WTC11 (cell line): ENCODE data around the gene KCTD16. TPM values are rescaled to one million over a fixed set of nuclear protein-coding genes. Genes with fewer than 3 reads are reported as not detected.

Experiments used
- ATAC-seq: fragments of 200-7000 bp; cut with Tn5 transposase; 2 replicates; pipeline ENCODE4 v1.10.0; 2021; ENCODE audit warnings: mild to moderate bottlenecking, moderate library complexity
- CTCF ChIA-PET: fragments of 300-600 bp; sonication (Branson Sonifier 250); formaldehyde crosslinking; loops from one replicate; lab custom pipeline; 2021; ENCODE audit warnings: antibody characterized with exemption; lab: Charles Lee
- POLR2A ChIA-PET: fragments of 350-600 bp; sonication (Branson Sonifier 250); formaldehyde crosslinking; loops from one replicate; lab custom pipeline; 2021; ENCODE audit warnings: antibody characterized with exemption; lab: Charles Lee
- DNase-seq: peaks from one replicate; pipeline ENCODE4 v3.0.0; 2021; ENCODE audit warnings: low spot score
- H3K27ac Mint-ChIP-seq: 2 replicates; pipeline ENCODE4 v1.8.0; 2021; ENCODE audit warnings: mixed read lengths
- H3K27me3 Mint-ChIP-seq: 2 replicates; pipeline ENCODE4 v1.8.0; 2021; ENCODE audit warnings: low read depth, mild to moderate bottlenecking, moderate library complexity, mixed read lengths
- H3K36me3 Mint-ChIP-seq: 2 replicates; pipeline ENCODE4 v1.8.0; 2021; ENCODE audit warnings: mixed read lengths
- H3K4me1 Mint-ChIP-seq: 2 replicates; pipeline ENCODE4 v1.8.0; 2022; ENCODE audit warnings: mixed read lengths
- H3K4me3 Mint-ChIP-seq: 2 replicates; pipeline ENCODE4 v1.8.0; 2021; ENCODE audit warnings: mild to moderate bottlenecking, moderate library complexity, mixed read lengths
- H3K9me3 Mint-ChIP-seq: 2 replicates; pipeline ENCODE4 v1.8.0; 2021; ENCODE audit warnings: mixed read lengths
- CREB1 ChIP-seq: sonication (generic); formaldehyde crosslinking; IDR thresholded peaks from 2 replicates; pipeline ENCODE4 v1.8.0; 2023; ENCODE audit warnings: mild to moderate bottlenecking, missing genetic modification reagents
- ESRRA ChIP-seq: sonication (generic); formaldehyde crosslinking; IDR thresholded peaks from 2 replicates; pipeline ENCODE4 v1.8.1; 2022; ENCODE audit warnings: mild to moderate bottlenecking, missing genetic modification reagents, borderline replicate concordance
- FOXJ3 ChIP-seq: sonication (generic); formaldehyde crosslinking; IDR thresholded peaks from 2 replicates; pipeline ENCODE4 v1.9.0; 2021; ENCODE audit warnings: missing genetic modification reagents, mild to moderate bottlenecking, borderline replicate concordance
- NR3C1 ChIP-seq: sonication (generic); formaldehyde crosslinking; conservative IDR thresholded peaks from 2 replicates; pipeline ENCODE4 v1.8.1; 2023; ENCODE audit warnings: low read depth, mild to moderate bottlenecking, missing genetic modification reagents
- SMAD4 ChIP-seq: sonication (generic); formaldehyde crosslinking; IDR thresholded peaks from 2 replicates; pipeline ENCODE4 v1.8.0; 2022; ENCODE audit warnings: mild to moderate bottlenecking, missing genetic modification reagents
- SP1 ChIP-seq: sonication (generic); formaldehyde crosslinking; conservative IDR thresholded peaks from 2 replicates; pipeline ENCODE4 v1.8.1; 2022; ENCODE audit warnings: missing genetic modification reagents
- USF2 ChIP-seq: sonication (generic); formaldehyde crosslinking; IDR thresholded peaks from 2 replicates; pipeline ENCODE4 v1.8.1; 2023; ENCODE audit warnings: mild to moderate bottlenecking, missing genetic modification reagents, moderate library complexity
- ZNF317 ChIP-seq: sonication (generic); formaldehyde crosslinking; IDR thresholded peaks from 2 replicates; pipeline ENCODE4 v1.8.1; 2023; ENCODE audit warnings: low read depth, mild to moderate bottlenecking, moderate library complexity, missing genetic modification reagents, borderline replicate concordance
- total RNA-seq: library from RNA; stranded (reverse); gene quantifications from 3 replicates; pipeline ENCODE4 v1.2.3, GENCODE V29; 2021
- TF ChIP-seq, protein P1 (sequence below): fragments of 250-450 bp; sonication (Bioruptor Pico); IDR thresholded peaks from 2 replicates; pipeline ENCODE4 v1.8.0; 2021; ENCODE audit warnings: mild to moderate bottlenecking
- TF ChIP-seq, protein P2 (sequence below): fragments of 250-450 bp; sonication (Bioruptor Pico); conservative IDR thresholded peaks from 2 replicates; pipeline ENCODE4 v1.9.0; 2021; ENCODE audit warnings: mild to moderate bottlenecking
- TF ChIP-seq, protein P3 (sequence below): sonication (generic); formaldehyde crosslinking; IDR thresholded peaks from 2 replicates; pipeline ENCODE4 v1.8.1; 2022; ENCODE audit warnings: missing genetic modification reagents, borderline replicate concordance
- TF ChIP-seq, protein P4 (sequence below): sonication (generic); formaldehyde crosslinking; IDR thresholded peaks from 2 replicates; pipeline ENCODE4 v1.8.1; 2023; ENCODE audit warnings: mild to moderate bottlenecking, moderate library complexity, missing genetic modification reagents

KCTD16 gene
- total RNA-seq, 1 experiment from 2014 or later: 0.20 TPM

DNA sequence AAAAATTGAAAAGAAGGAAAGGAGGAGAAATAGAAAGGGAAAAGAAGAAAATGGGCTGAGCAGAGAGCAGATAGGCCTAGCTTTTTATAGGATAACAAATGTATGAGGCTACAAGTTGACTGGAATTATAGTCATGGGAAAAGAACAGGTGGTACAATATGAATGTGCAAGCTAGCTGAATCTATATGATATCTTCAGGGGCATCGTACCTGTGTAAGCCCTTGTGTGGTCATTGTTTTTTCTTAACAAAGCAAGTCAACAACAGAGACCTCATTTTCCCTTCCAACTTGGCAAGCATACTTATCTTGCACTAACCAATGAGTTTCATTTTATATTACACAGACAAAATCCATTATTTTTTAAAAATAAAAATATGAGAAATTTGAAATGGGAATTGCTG lies 259.2 kb downstream of the KCTD16 start (continued):
- TF ChIP-seq, protein P1, sequence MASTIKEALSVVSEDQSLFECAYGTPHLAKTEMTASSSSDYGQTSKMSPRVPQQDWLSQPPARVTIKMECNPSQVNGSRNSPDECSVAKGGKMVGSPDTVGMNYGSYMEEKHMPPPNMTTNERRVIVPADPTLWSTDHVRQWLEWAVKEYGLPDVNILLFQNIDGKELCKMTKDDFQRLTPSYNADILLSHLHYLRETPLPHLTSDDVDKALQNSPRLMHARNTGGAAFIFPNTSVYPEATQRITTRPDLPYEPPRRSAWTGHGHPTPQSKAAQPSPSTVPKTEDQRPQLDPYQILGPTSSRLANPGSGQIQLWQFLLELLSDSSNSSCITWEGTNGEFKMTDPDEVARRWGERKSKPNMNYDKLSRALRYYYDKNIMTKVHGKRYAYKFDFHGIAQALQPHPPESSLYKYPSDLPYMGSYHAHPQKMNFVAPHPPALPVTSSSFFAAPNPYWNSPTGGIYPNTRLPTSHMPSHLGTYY (CRISPR knock-in tag): no peak
- TF ChIP-seq, protein P2, sequence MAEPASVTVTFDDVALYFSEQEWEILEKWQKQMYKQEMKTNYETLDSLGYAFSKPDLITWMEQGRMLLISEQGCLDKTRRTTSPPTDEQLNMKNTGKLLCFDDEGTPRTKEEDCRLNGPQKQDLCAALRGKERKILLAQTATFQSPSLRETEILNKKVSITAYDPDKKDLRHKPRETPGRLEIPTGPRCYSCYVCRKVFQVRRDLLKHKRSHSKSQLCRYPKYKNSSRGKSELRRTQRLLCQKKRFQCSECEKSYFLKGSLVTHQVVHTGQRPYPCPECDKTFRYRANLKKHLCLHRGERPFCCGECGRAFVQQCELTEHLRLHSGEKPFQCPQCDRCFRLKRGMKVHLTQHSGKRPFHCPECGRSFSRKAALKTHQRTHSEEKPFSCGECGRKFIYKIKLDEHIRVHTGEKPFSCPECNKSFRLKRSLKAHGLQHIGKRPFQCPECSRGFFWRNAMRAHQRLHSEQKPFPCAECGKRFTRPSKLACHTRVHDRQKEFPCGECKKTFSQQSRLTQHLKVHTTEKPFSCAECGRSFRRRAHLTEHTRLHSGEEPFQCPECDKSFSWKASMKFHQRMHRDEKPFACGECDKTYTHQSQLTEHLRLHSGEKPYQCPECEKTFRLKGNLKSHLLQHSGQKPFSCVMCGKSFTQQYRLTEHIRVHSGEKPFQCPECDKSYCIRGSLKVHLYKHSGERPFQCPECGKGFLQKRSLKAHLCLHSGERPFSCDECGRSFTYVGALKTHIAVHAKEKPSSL (CRISPR knock-in tag): no peak
- TF ChIP-seq SP1 (CRISPR knock-in tag): no peak
- no peak for TF ChIP-seq ESRRA (CRISPR knock-in tag)

GRCh38 chr5:144433140-144433822 lies 262.6 kb downstream of the KCTD16 start:
- CTCF ChIA-PET: no interaction called here
- Mint-ChIP-seq H3K27me3 (no peaks in the 10 kb centered on the region), H3K4me1 (no peaks in the 10 kb centered on the region)
- TF ChIP-seq, protein P2 (CRISPR knock-in tag): no peak
- TF ChIP-seq, all 79 proteins: peak for 0
- Mint-ChIP-seq H3K9me3 (no peaks in the 10 kb centered on the region), H3K36me3 (no peaks in the 10 kb centered on the region), H3K27ac (no peak overlapping the region), H3K4me3 (no peak overlapping the region)
- POLR2A ChIA-PET: no interaction called here
- no peak for ATAC-seq
- no peak for DNase-seq

- TF ChIP-seq CREB1 (CRISPR knock-in tag) (no peak), USF2 (no peak), NR3C1 (CRISPR knock-in tag) (no peak), FOXJ3 (CRISPR knock-in tag) (no peak), SMAD4 (CRISPR knock-in tag) (no peak), ZNF317 (CRISPR knock-in tag) (no peak)
- TF ChIP-seq, protein P3, sequence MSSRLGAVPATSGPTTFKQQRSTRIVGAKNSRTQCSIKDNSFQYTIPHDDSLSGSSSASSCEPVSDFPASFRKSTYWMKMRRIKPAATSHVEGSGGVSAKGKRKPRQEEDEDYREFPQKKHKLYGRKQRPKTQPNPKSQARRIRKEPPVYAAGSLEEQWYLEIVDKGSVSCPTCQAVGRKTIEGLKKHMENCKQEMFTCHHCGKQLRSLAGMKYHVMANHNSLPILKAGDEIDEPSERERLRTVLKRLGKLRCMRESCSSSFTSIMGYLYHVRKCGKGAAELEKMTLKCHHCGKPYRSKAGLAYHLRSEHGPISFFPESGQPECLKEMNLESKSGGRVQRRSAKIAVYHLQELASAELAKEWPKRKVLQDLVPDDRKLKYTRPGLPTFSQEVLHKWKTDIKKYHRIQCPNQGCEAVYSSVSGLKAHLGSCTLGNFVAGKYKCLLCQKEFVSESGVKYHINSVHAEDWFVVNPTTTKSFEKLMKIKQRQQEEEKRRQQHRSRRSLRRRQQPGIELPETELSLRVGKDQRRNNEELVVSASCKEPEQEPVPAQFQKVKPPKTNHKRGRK (CRISPR knock-in tag): no peak
- TF ChIP-seq, protein P4, sequence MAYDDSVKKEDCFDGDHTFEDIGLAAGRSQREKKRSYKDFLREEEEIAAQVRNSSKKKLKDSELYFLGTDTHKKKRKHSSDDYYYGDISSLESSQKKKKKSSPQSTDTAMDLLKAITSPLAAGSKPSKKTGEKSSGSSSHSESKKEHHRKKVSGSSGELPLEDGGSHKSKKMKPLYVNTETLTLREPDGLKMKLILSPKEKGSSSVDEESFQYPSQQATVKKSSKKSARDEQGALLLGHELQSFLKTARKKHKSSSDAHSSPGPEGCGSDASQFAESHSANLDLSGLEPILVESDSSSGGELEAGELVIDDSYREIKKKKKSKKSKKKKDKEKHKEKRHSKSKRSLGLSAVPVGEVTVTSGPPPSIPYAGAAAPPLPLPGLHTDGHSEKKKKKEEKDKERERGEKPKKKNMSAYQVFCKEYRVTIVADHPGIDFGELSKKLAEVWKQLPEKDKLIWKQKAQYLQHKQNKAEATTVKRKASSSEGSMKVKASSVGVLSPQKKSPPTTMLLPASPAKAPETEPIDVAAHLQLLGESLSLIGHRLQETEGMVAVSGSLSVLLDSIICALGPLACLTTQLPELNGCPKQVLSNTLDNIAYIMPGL (CRISPR knock-in tag): no peak
- TF ChIP-seq, all 79 proteins: peak for 0
- CTCF ChIA-PET: interaction anchor here (1.6 kb wide), 1 partner anchor 230 kb away, joined by 4 read pairs; no protein-coding TSS in a partner anchor
- H3K36me3 Mint-ChIP-seq: no peaks in the 10 kb centered on the region
- H3K4me3 Mint-ChIP-seq: no peak overlapping the region
- DNase-seq: no peak
- no peak for ATAC-seq
- POLR2A ChIA-PET: no interaction called here
- no peaks in the 10 kb centered on the region for H3K27me3 Mint-ChIP-seq
- H3K4me1 Mint-ChIP-seq: no peaks in the 10 kb centered on the region
- H3K9me3 Mint-ChIP-seq: no peaks in the 10 kb centered on the region
- no peak overlapping the region for H3K27ac Mint-ChIP-seq
These were observed 263.2 kb downstream of the KCTD16 start for GRCh38 chr5:144433893-144434292.
